Endothelial cell of umbilical vein (primary cell): ENCODE results near the gene ZBTB44.

ENCODE experiments used
- CTCF ChIP-seq, 2 donors: IDR thresholded peaks; 1 replicate in 1 of 2; 2 replicates in 1 of 2; pipeline ENCODE4 v1.5.1; 2011; ENCODE audit warnings: low read length in 2 of 2, mild to moderate bottlenecking in 2 of 2, moderate library complexity in 2 of 2, control low read depth in 1 of 2, inconsistent platforms in 1 of 2, low read depth in 1 of 2; ENCODE audit not compliant: insufficient read depth in 1 of 2; ENCODE audit errors: extremely low read depth in 1 of 2
- EZH2 ChIP-seq: IDR thresholded peaks from 2 replicates; pipeline ENCODE4 v1.6.1; 2012; ENCODE audit warnings: borderline replicate concordance, low read depth, mild to moderate bottlenecking, moderate library complexity, low read length, inconsistent platforms; ENCODE audit not compliant: severe bottlenecking
- GATA2 ChIP-seq: IDR thresholded peaks from 2 replicates; pipeline ENCODE4 v1.7.0; 2011; ENCODE audit warnings: low read depth, mild to moderate bottlenecking, moderate library complexity, mixed read lengths, low read length; ENCODE audit not compliant: insufficient read length, insufficient read depth
- JUN ChIP-seq: IDR thresholded peaks from 2 replicates; pipeline ENCODE4 v1.6.1; 2011; ENCODE audit warnings: borderline replicate concordance, low read depth; ENCODE audit not compliant: insufficient read length, insufficient read depth
- MAX ChIP-seq: IDR thresholded peaks from 2 replicates; pipeline ENCODE4 v1.6.1; 2011; ENCODE audit not compliant: insufficient read depth, insufficient read length
- POLR2A ChIP-seq: IDR thresholded peaks from 2 replicates; pipeline ENCODE4 v1.6.1; 2012; ENCODE audit warnings: low read depth, mild to moderate bottlenecking, control low read depth, low read length
- POLR2AphosphoS5 ChIP-seq: IDR thresholded peaks from 2 replicates; pipeline ENCODE4 v1.6.1; 2012; ENCODE audit warnings: low read depth, mild to moderate bottlenecking, control low read depth, low read length, moderate library complexity; ENCODE audit not compliant: insufficient read depth

GRCh38 chr11:130322126-130322525 lies 7.4 kb upstream of the ZBTB44 start:
- TF ChIP-seq POLR2AphosphoS5: no peak
- TF ChIP-seq CTCF (IDR thresholded peaks at IDR 0.05; ENCODE audit: extremely low read depth in 1 of 2, insufficient read depth in 1 of 2, low read depth in 1 of 2, low read length in 2 of 2): no peak
- no peak for TF ChIP-seq EZH2
- no peak for TF ChIP-seq JUN
- TF ChIP-seq POLR2A: no peak
- TF ChIP-seq MAX: no peak
- TF ChIP-seq GATA2: no peak
